Anterior cingulate cortex (tissue), 58 donors: ENCODE data around the gene ARTN.

ENCODE experiments used
- DNase-seq, 58 donors: peaks; one replicate each; lab custom pipeline; 2025; lab: John Stamatoyannopoulos, UW

Gene ARTN

GRCh38 chr1:43981135-43981491, 47.5 kb downstream of the ARTN start:
- no peak for DNase-seq

DNA sequence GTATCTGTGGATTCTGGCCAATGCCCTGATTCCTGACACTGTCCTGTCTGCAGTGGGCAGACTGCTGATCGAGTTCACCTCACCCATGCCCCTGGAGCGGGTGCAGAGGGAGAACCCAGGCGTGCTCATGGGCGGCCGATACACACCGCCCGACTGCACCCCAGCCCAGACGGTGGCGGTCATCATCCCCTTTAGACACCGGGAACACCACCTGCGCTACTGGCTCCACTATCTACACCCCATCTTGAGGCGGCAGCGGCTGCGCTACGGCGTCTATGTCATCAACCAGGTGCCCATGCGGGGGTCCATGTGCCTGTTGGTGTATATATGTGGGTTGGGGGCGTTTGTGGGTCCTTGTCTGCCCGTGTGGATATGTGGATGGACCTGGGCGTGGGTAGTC, 48.0 kb downstream of the ARTN start:
- DNase-seq: no peak

DNA sequence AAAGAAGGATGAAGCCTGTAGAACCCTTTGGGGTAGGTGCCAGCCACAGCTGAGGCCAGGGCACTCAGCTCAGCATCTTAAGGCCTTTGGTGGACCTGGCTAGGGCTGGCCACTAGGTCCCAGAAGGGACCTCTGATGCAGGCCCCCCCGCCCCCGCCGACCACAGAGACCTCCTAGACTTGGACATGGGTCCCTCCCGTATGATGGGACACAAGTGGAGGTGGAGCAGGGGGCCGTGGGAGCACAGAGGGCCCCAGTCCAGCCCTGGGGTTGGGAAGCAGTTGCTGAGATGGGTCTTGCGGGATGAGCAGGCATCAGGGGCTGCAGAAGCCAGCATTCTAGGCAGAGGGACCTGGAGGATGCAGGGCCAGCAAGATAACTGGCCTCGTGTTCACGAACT, 48.6 kb downstream of the ARTN start:
- DNase-seq: no peak

GRCh38 chr1:43982808-43983207, 49.2 kb downstream of the ARTN start:
- DNase-seq: peak in 21 of 58 donors; percentile 12 to 76 (median 37)

DNA sequence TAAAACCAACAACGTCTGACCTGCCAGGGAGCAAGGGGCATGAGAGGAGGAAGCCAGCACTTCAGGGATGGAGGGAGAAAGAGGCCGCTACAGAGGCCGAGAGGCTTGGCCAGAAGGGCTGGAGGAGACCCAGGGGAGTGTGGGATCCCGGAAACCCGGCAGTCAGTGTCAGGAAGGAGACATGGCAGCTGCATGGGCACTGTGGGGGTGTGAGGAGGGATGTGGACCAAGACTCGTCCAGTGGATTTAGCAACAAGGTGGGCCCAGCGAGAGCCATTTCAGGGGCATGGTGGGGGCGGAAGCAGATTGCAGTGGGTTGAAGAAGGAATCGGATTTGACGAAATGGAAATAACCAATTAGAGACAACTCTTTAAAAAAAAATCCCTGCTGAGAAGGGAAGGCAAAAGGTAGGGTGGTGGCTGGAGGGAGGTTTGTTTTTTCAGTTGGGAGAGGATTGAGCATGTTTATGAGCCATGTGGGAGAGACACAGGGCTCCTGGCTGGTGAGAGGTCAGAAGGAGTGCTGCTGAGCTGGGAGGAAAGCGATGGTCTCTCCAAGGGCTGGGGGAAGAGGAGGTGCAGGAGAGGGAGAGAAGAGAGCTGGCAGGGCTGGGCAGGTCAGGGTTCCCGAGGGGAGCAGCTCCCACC, 49.8 kb downstream of the ARTN start:
- peak in 11 of 58 donors; percentile 12 to 73 (median 38) for DNase-seq

DNA sequence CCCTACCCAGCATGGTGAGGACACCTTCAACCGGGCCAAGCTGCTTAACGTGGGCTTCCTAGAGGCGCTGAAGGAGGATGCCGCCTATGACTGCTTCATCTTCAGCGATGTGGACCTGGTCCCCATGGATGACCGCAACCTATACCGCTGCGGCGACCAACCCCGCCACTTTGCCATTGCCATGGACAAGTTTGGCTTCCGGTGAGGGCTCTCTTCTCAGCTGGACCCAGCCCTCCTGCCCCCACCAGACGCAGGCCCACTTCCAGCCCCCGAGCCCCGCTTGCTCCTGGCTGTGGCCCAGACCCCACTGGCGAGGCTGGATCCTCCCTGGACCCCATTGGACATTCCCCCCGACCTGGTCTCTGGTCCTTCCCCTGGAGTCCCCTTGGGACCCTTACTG, 51.3 kb downstream of the ARTN start:
- DNase-seq: no peak

DNA sequence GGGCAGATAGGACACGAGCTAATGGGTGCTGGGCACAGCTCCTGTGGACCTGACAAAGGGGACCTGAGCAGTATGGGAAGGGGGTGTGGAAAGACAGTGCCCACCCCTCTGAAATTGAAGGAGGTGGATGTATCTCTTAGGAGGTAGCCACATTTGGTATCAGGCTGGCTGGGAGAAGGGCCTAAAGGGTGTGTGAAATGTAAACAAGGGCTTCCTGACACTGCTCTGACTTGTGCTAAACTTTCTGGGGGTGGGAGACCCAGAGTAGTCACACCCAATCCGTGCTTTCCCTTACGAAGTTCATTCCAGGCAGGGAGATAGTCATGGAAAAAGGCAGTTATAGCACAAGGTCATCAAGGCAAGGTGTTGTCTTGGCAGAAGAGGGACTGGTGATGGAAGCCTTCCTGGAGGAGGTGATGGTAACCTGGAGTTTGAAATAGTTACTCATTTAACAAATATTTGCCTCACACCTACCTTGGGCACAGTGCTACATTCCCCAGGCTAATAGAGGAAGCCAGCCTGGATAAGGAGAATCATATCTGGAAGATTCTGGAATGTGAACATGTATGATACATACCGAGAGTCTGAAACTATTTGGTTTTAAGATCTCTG, 52.5 kb downstream of the ARTN start:
- DNase-seq: no peak

DNA sequence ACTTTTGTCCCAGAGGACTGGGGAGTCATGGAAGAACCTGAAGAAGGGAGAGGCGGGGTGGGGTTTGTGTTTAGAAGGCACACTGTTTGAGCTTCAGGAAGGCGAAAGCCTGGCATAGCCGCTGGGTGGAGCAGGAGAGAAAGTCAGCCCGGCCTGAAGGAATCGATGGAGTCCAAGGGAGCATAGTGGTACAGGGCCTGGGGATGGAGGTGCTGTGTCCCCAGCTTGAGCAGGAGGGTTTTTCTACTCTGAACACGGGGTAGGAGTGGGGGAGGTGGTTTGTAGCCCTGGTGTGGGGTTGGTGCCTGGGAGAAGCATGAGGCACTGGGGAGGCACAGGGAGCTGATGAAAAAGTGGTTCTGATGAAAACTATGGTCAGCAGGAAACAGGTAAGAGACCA, 53.1 kb downstream of the ARTN start:
- no peak for DNase-seq
